ENCODE measurements around the gene CITED2.

GRCh38 chr6:139372326-139373153 lies 1.9 kb downstream of the CITED2 start:
- no peak for TF ChIP-seq CTCF (optimal IDR thresholded peaks at IDR 0.05 in 1 of 3, IDR thresholded peaks at IDR 0.05 in 1 of 3, conservative IDR thresholded peaks at IDR 0.05 in 1 of 3; ENCODE audit: extremely low read depth in 1 of 3, insufficient read depth in 2 of 3, low read length in 3 of 3)
- TF ChIP-seq EZH2 (IDR thresholded peaks at IDR 0.05; ENCODE audit: low read length): no peak
